GM19452 (cell line): ENCODE data around the gene APOF.
"Not testable (repeated sequence)": the region's sequence is repeated elsewhere in the genome, so short reads cannot be mapped to it uniquely, and the experiment has no call there.

ENCODE experiments used
- ATAC-seq: cut with Tn5 transposase; IDR thresholded peaks from one replicate; pipeline ENCODE4 v1.9.1; 2021; ENCODE audit not compliant: unreplicated experiment

Gene APOF, protein sequence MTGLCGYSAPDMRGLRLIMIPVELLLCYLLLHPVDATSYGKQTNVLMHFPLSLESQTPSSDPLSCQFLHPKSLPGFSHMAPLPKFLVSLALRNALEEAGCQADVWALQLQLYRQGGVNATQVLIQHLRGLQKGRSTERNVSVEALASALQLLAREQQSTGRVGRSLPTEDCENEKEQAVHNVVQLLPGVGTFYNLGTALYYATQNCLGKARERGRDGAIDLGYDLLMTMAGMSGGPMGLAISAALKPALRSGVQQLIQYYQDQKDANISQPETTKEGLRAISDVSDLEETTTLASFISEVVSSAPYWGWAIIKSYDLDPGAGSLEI

DNA sequence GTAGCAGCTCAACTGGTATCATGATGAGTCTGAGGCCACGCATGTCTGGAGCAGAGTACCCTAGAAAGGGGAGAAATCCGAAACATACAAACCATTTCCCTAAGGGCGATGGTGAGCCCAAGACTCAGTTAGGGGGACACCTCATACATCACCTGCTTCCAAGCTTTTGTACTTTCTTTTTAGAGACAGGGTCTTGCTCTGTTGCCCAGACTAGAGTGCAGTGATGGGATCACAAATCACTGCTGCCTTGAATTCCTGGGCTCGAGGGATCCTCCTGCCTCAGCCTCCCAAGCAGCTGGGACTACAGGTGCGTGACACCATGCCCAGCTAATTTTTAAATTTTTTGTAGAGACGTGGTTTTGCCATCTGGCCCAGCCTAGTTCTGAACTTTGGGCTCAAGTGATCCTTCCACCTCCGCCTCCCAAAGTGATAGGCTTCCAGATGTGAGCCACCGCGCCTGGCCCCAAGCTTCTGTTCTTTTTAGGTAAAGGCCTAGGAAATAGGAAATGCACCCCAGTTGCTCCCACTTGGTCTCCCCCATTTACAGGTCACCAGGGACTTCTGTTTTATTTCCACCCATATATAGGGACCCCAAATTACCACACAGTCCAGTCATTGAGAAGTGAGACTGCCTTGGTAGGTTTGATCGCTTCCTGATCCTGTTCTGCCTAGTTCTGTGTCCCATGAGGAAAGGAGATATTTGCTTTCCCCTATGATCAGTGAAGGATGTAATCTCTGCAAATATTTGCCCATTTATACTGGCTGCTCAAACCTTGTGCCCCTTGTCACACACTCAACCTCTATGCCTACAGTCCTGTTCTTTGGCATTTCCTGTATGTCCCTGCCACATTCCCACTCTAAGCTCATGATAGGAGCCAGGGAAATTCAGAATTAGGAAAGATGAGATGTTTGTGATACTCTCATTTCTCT is at the start of gene APOF:
Gene APOF (minus strand): TSS at position 728 of the 930 bp plus-strand sequence. CDS start 112 bp downstream, at position 616.
- no peak for ATAC-seq

DNA sequence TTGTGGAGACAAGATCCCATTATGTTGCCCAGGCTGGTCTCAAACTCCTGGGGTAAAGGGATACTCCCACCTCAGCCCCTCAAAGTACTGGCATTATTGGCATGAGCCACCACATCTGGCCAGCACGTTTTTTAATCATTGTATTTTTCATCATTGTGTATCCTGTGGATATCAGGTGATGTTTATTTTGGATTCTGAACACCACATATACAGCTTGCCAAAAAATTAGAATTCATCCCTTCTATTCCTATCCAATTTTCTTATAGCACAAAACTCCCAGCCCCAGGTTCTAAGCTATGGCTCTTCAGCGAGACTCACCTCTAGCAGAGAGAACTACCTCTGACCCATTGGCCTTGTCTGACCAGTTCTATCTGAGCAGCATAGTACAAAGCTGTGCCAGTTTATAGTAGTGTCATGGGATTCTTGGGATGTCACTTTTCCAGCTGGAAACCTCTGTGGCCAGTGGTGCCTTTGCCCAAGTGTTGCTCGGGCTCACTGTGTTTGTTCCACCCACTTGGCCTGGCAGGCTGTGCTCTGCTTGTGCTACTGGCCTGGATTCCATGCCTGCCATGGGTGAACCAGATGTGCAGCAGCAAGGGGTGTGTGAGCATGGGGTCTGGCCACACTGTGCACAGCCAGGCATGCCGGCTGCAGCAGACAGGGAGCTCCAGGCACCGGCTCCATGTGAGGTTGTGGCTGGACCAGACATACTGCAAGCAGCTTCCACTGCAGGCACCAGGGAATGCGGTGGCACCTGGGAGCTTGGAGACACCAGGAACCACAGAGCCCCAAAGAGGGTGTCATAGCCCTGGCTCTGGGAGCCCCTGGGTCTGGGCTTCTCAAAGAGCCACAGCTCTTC is 49.4 kb upstream of the APOF start:
- ATAC-seq: no peak

DNA sequence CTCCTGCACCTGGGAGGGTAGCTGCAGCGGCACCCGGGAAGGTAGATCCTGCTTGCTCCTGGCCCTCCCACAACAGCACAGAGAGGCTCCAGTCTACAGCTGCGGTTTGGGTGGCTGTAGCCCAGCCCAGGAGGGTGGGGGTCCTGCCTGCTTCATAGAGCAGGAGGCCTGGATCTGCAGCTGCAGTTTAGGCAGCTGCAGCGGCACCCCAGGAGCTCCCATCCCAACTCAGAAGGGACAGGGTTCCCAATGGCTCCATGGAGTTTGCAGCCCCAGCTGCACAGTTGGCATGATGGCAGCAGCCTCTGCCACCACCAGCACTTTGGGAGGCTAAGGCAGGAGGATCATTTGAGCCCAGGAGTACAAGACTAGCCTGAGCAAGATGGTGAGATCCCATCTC is 48.1 kb upstream of the APOF start:
- ATAC-seq: no peak

DNA sequence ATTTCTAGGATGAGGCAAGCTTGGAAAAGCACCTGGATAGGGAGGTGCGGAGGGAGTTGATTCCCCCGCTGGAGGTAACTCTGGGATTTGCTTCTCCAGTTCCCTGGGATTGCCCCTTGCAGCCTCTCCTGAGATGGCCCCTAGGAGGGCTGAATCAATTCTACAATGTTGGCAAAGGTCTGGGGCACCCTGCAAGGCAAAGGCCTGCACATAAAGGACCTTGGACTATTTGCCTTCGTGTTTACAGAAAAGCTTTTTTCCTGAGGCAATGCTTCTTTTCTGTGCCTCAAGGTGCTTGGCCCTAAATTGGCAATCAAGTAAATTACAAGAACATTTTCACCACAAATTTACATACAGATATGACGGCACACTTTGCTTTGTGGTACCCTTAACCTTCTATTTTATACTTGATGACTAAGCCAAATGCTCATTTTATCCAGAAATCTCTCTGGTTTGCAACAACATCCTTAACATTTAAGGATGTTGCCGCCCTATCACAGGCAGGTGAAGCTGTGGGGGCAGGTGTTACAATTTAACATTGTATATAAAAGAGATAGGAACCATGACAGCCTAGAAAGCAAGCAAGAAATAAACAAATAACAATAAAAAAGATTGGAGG is 46.3 kb upstream of the APOF start:
- no peak for ATAC-seq

DNA sequence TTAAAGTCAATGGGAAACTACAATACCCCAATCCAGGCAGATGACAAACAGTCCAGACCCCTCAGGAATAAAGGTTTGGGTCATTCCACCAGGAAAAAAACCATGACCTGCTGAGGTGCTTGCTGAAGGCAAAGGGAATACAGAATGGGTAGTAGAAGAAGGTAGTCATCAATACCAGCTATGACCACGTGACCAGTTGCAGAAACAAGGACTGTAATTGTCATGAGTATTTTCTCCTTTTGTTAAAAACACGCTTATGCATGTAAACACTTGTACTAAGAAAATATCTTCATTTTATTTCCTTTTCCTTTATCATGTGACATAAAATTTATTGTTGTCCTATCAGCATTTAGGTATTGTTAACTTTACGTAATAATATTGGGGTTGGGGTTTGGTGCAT is 41.6 kb upstream of the APOF start:
- not testable (repeated sequence) for ATAC-seq

DNA sequence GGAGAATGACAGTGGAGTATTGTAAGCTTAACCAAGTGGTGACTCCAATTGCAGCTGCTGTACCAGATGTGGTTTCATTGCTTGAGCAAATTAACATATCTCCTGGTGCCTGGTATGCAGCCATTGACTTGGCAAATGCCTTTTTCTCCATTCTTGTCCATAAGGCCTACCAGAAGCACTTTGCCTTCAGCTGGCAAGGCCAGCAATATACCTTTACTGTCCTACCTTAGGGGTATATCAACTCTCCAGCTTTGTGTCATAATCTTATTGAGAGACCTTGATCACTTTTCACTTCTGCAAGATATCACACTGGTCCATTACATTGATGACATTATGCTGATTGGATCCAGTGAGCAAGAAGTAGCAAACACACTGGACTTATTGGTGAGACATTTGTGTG is 39.0 kb upstream of the APOF start:
- ATAC-seq: not testable (repeated sequence)

DNA sequence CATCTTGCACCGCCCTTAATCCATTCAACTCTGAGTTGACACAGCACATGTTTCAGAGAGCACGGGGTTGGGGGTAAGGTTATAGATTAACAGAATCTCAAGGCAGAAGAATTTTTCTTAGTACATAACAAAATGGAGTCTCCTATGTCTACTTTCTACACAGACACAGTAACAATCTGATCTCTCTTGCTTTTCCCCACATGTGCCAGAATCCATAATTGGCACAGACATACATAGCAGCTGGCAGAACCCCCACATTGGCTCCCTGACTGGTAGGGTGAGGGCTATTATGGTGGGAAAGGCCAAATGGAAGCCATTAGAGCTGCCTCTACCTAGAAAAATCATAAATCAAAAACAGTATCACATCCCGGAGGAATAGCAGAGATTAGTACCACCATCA is 38.5 kb upstream of the APOF start:
- not testable (repeated sequence) for ATAC-seq

DNA sequence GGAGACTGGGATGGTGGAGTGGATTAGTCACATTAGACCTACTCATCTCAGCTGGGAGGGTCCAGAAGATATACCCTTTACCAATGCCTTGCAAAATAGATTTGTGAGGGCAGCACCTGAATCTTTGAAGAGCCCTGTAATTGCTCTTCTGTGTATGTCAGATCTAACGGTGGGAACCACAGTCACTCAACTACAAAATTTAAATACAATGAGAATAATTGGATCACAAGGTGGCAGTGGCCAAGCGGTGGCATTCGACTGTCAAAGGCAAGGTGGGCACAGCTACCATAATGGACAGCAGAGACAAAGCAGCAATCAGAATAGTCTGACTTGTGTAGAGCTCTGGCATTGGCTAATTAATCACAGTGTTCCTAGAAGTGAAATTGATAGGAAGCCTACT is 36.8 kb upstream of the APOF start:
- not testable (repeated sequence) for ATAC-seq

DNA sequence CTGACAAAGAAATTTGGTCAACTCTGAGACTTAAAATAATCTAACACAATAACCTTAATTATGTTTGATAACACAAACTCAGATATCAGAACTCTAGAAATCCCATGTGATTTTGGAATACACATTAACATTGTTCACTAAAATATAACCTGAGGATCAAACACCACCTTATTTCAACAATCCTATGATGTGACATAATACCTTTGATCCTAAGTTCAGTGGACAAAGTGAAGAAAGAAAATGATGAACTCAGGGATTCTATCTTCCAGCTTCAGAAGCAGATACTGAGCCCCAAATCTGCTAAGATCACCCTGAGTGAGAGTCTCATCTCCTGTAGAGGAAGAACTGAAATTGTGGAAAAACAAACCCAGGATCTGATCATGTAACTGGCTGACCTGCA is 35.7 kb upstream of the APOF start:
- no peak for ATAC-seq

DNA sequence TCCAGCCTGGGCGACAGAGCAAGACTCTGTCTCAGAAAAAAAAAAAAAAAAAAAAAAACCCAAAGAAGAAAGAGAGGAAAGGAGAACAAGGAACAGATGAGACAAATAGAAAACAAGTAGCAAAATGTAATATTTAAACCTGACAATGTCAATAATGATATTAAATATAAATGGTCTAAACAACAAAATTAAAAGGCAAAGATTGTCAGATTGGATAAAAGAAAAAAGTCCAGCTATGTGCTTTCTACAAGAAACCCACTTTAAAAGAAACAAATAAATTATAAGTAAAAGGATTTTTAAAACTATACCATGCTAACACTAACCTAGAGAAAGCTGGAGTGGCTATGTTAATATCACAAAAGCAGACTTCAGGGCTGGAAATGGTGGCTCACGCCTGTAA is 29.7 kb upstream of the APOF start:
- no peak for ATAC-seq

DNA sequence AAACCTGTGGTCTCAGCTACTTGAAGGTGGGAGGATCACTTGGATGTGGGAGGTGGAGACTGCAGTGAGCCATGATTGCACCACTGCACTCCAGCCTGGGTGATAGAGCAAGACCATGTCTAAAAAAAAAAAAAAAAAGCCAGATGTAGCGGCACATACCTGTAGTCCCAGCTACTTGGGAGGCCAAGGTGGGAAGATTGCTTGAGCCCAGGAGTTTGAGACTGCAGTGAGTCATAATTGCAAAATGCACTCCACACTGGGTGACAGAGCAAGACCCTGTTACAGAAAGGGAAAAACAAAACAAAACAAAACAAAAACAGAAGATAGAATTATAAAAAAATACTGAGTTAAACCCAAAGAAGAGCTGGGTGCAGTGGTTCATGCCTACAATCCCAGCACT is 29.1 kb upstream of the APOF start:
- no peak for ATAC-seq

DNA sequence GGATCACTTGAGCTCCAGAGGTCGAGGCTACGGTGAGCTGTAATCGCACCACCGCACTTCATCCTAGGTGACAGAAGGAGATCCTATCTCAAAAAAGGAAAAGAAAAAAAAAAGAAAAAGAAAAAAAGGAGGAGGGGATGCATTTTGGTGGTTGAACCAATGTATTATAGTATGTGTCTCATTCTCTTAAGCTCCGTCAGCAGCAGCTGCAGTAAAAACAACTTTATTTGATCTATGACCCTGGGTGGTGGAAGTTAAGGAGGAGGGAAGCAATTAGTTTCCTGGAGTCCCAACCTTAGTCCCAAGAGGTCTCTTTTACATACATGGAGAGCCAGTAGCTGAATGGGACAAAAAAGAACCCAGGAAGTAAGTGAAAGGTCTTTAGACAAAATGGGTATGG is 26.8 kb upstream of the APOF start:
- ATAC-seq: no peak

DNA sequence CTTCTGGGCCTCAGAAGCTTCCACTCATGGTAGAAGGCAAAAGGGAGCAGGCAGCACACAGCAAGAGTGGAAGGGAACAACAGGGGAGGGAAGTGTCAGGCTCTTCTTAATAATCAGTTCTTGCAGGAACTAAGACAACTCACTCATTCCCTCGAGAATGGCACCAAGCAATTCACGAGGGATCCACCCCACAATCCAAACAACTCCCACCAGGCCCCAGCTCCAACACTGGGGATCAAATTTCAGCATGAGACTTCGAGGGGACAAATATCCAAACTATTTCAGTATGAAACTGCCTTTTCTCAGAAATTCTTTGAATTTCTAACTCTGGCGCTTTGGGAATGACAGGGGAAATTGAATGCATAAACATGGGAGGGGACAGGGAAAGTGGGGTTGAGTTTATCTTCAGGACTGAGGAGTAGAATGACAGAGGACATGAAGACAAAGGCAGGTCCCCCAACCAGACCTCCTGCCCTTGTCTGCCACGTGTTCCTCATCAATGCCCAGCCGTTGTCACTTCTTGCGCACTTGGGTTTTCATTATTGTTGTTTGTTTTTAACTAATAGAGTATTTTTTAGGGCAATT is 24.6 kb upstream of the APOF start:
- ATAC-seq: no peak

DNA sequence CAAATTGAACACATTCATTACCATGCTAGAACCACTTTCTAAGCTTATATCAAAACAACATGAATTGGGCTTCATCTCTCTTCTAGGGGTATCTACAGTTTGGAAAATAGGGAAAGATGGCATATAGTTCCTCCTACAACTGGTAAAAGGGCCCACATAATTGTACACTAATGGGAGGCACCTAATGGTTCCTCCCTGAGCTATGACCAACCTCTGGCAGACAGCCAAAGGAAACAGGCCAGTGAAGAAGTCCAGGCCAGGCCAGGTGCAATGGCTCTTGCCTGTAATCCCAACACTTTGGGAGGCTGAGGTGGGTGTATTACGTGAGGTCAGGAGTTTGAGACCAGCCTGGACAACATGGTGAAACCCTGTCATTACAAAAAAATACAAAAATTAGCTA is 23.2 kb upstream of the APOF start:
- ATAC-seq: no peak

DNA sequence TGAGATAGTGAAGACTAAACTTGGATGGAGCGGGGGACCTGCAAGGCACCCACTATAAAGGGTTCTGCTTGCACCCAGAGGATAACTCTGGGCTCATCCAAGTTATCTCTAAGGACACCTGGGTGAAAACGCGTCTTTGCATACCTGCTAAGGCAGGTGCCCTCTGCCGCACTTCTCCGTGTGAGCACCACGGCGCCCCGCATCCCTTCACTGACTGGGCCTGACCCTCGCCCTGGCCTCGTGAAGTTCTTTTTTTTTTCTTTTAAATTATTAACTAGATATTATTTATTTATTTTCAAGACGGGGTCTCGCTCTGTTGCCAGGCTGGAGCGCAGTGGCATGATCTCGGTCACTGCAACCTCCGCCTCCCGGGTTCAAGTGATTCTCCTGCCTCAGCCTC is 20.0 kb upstream of the APOF start:
- no peak for ATAC-seq

DNA sequence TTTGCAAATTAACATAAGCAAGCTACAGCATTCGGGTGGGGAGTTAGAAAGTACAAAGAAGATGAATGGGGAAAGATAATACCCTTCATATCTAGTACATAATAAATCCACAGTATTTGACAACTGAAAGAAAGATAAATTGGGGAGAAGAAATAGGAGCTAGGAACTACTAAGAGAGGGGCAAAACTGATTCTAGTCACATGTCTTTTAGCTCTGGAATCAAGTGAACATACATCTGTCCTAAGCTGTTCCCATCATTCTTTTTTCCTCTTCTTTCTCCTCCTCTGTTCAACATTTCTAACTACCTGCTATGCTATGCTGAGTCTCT is 15.3 kb upstream of the APOF start:
- ATAC-seq: no peak

DNA sequence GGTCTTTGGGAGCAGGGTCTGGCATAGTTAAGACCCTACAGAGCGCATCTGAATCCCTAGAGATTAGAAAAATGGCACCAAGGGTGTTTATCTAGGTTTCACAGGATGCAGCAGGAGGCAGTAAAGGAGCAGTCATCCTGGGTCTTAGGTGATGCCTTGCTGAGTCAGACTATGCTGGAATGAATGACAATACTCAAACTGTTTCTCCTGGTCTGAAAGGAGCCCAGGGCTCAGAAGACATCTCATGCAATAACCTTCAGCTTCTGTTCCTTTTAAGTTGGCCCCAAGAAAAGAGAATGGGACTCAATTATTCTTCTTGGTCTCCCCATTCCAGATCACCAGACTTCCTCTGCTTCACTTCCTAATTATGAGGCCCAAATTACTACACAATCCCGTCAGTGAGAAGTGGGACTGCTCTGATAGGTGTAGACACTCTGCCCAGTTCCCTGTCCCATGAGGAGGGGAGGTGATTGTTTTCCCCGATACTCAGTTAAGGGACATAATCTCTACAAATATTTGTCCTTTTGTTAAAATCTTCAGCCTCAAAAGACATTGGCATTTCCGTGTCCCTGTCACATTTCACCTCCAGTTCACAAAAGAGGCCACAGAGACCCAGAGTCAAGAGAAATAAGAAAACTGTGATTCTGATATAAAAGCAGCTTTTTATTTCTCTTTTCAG is 14.8 kb upstream of the APOF start:
- no peak for ATAC-seq

DNA sequence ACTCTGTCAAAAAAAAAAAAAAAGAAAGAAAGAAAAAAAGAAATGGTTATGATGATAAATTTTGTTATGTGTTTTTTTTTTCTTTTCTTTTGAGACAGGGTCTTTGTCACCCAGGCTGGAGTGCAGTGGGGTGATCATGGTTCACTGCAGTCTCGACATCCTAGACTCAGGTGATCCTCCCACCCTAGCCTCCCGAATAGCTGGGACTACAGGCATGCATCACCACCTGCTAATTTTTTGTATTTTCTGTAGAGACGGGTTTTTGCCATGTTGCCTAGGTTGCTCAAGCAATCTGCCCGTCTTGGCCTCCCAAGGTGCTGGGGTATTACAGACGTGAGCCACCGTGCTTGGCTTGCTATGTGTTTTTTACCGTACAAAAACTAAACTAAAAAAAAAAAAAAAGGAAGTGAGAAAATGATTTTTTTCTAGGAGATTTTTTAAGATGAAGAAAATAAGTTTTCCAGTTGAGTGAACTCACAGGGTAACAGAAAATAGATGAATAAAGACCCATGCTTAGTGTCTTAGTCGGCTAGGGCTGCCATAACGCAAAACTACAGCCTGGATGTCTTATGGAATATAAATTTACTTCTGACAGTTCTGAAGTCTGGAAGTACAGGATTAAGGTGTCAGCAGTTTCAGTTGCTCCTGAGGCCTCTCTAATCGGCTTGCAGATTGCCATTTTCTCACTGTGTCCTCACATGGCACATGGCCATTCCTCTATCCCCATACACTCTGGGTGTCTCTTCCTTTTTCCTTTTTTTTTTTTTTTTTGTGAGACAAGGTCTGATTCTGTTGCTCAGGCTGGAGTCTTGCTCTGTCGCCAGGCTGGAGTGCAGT is 13.2 kb upstream of the APOF start:
- ATAC-seq: peak; percentile 78
